ENCODE results near the gene CDC42BPG.

- TF ChIP-seq CTCF (IDR thresholded peaks at IDR 0.05; ENCODE audit: low read length), result no peak
- no peak for TF ChIP-seq EZH2 (IDR thresholded peaks at IDR 0.05; ENCODE audit: borderline replicate concordance, low read length)
Measured at GRCh38 chr11:64833198-64833502, 11.3 kb downstream of the CDC42BPG start.
